Bronchial epithelial cell (primary cell): ENCODE measurements around the gene POLR3F. TPM values are rescaled to one million over a fixed set of nuclear protein-coding genes. Genes with fewer than 3 reads are reported as not detected.
"Not testable (repeated sequence)": the region's sequence is repeated elsewhere in the genome, so short reads cannot be mapped to it uniquely, and the experiment has no call there.

ENCODE experiments used
- DNase-seq: peaks from one replicate; pipeline ENCODE4 v3.0.0-alpha.2; 2010; ENCODE audit warnings: low read depth
- FAIRE-seq: peaks from 2 replicates; lab custom pipeline; 2011; peaks lifted over from hg19 to GRCh38; lab: Jason Lieb, UNC
- H3K27me3 ChIP-seq: 2 replicates; pipeline ENCODE4 v1.5.1; 2011; ENCODE audit warnings: low read length; ENCODE audit not compliant: control insufficient read depth, insufficient read depth
- H3K36me3 ChIP-seq: 2 replicates; pipeline ENCODE4 v1.5.1; 2011; ENCODE audit warnings: low read length; ENCODE audit not compliant: control insufficient read depth, insufficient read depth
- H3K4me3 ChIP-seq: 2 replicates; pipeline ENCODE4 v1.5.1; 2011; ENCODE audit warnings: mild to moderate bottlenecking, low read depth, low read length, control low read depth
- CTCF ChIP-seq: IDR thresholded peaks from 2 replicates; pipeline ENCODE4 v1.5.1; 2011; ENCODE audit warnings: mild to moderate bottlenecking, moderate library complexity, low read length, control low read depth, inconsistent platforms; ENCODE audit not compliant: insufficient read depth, severe bottlenecking
- total RNA-seq: library from RNA; depleted of rRNA; stranded (reverse); fragments of >200 nt; gene quantifications from 2 replicates; pipeline ENCODE4 v1.2.1, GENCODE V29; 2014

Gene POLR3F
- total RNA-seq, 1 donor from 2014 or later = 6.3 TPM

- Histone ChIP-seq H3K36me3 (peaks cover 6% of the 10 kb centered on the region), H3K27me3 (no peaks in the 10 kb centered on the region), H3K4me3 (peak within 1 kb of the TSS; percentile 73)
- TF ChIP-seq CTCF = no peak
- FAIRE-seq = no peak
- DNase-seq = peak; percentile 96
Observed at GRCh38 chr20:18507218-18508191, 40.3 kb downstream of the POLR3F start, which contains the start of gene SEC23B. TSS of gene SEC23B (plus strand) at chr20:18507940. CDS start at chr20:18510836, 2,896 bp downstream.

GRCh38 chr20:18511571-18511970, 44.4 kb downstream of the POLR3F start:
- Histone ChIP-seq H3K36me3 (peaks cover 9% of the 10 kb centered on the region), H3K4me3 (no peak overlapping the region), H3K27me3 (no peaks in the 10 kb centered on the region)
- no peak for DNase-seq
- FAIRE-seq = no peak
- no peak for TF ChIP-seq CTCF

- Histone ChIP-seq H3K36me3 (peaks cover 9% of the 10 kb centered on the region), H3K27me3 (no peaks in the 10 kb centered on the region), H3K4me3 (no peak overlapping the region)
- no peak for TF ChIP-seq CTCF
- DNase-seq = no peak
- no peak for FAIRE-seq
Observed at GRCh38 chr20:18513208-18513607, 46.0 kb downstream of the POLR3F start.

- peaks cover 9% of the 10 kb centered on the region for H3K36me3 ChIP-seq
- no peaks in the 10 kb centered on the region for H3K27me3 ChIP-seq
- no peak overlapping the region for H3K4me3 ChIP-seq
- no peak for FAIRE-seq
- no peak for DNase-seq
- no peak for TF ChIP-seq CTCF
Observed at GRCh38 chr20:18514127-18514526, 46.9 kb downstream of the POLR3F start.

GRCh38 chr20:18515973-18516372, 48.8 kb downstream of the POLR3F start:
- no peak for DNase-seq
- Histone ChIP-seq H3K4me3 (no peak overlapping the region), H3K36me3 (peaks cover 6% of the 10 kb centered on the region), H3K27me3 (no peaks in the 10 kb centered on the region)
- FAIRE-seq = no peak
- TF ChIP-seq CTCF = no peak

- not testable (repeated sequence) for H3K36me3 ChIP-seq, DNase-seq, FAIRE-seq, H3K27me3 ChIP-seq, H3K4me3 ChIP-seq
Observed at GRCh38 chr20:18522066-18522465, 54.9 kb downstream of the POLR3F start.
